EL (cell line): ENCODE data around the gene GPR148.

Experiments used
- DNase-seq: peaks from one replicate; pipeline ENCODE4 v3.0.0-alpha.2; 2016

Gene GPR148

GRCh38 chr2:130754811-130755210, 25.9 kb downstream of the GPR148 start:
- no peak for DNase-seq

- no peak for DNase-seq
Observed at GRCh38 chr2:130755256-130756052, 26.6 kb downstream of the GPR148 start, which contains the start of gene AMER3. Gene AMER3 (plus strand): TSS chr2:130755540. CDS start chr2:130762073, 6,533 bp downstream.

- DNase-seq: no peak
Observed at GRCh38 chr2:130756053-130756873, 27.4 kb downstream of the GPR148 start.

GRCh38 chr2:130756874-130757668, 28.2 kb downstream of the GPR148 start:
- DNase-seq: no peak

GRCh38 chr2:130759906-130760753, 31.3 kb downstream of the GPR148 start:
- no peak for DNase-seq

- DNase-seq: no peak
Observed at GRCh38 chr2:130760754-130761751, 32.2 kb downstream of the GPR148 start.

GRCh38 chr2:130762031-130762909, 33.4 kb downstream of the GPR148 start:
- no peak for DNase-seq

GRCh38 chr2:130762910-130763385, 34.1 kb downstream of the GPR148 start:
- DNase-seq: no peak

- no peak for DNase-seq
Observed at GRCh38 chr2:130763405-130763804, 34.5 kb downstream of the GPR148 start.

GRCh38 chr2:130764035-130764820, 35.4 kb downstream of the GPR148 start:
- no peak for DNase-seq

- DNase-seq: no peak
Observed at GRCh38 chr2:130764821-130765115, 35.9 kb downstream of the GPR148 start.

GRCh38 chr2:130765464-130765863, 36.6 kb downstream of the GPR148 start:
- no peak for DNase-seq

GRCh38 chr2:130766037-130766436, 37.2 kb downstream of the GPR148 start:
- no peak for DNase-seq

GRCh38 chr2:130766711-130767407, 38.0 kb downstream of the GPR148 start:
- no peak for DNase-seq

- no peak for DNase-seq
Observed at GRCh38 chr2:130767408-130767775, 38.5 kb downstream of the GPR148 start.

- DNase-seq: no peak
Observed at GRCh38 chr2:130768191-130768855, 39.5 kb downstream of the GPR148 start.

- DNase-seq: no peak
Observed at GRCh38 chr2:130769343-130769907, 40.6 kb downstream of the GPR148 start.
